Gastroesophageal sphincter (tissue), 3 donors: Measurements from ENCODE around the gene ERBB4.

Experiments
- CTCF ChIP-seq, 4 experiments: fragments of 200-600 bp in 2 of 4; fragments of 450-650 bp in 2 of 4; sonication (generic) in 1 of 4; IDR thresholded peaks; one replicate each; pipeline ENCODE4 v1.5.1; 2017 to 2019; ENCODE audit warnings: antibody characterized with exemption in 4 of 4, mild to moderate bottlenecking in 2 of 4, moderate library complexity in 2 of 4
- EP300 ChIP-seq: sonication (generic); formaldehyde crosslinking; IDR thresholded peaks from one replicate; pipeline ENCODE4 v1.6.1; 2017; ENCODE audit warnings: antibody characterized with exemption, mild to moderate bottlenecking
- POLR2A ChIP-seq, 2 donors: fragments of 450-650 bp; IDR thresholded peaks; one replicate each; pipeline ENCODE4 v1.6.1; 2017; ENCODE audit warnings: antibody characterized with exemption in 2 of 2, mild to moderate bottlenecking in 2 of 2, moderate library complexity in 1 of 2
- POLR2AphosphoS5 ChIP-seq: sonication (generic); formaldehyde crosslinking; IDR thresholded peaks from one replicate; pipeline ENCODE4 v1.6.1; 2017; ENCODE audit warnings: antibody characterized with exemption

GRCh38 chr2:212398316-212398715 is 140.3 kb downstream of the ERBB4 start:
- no peak for TF ChIP-seq CTCF (IDR thresholded peaks at IDR 0.05)
- TF ChIP-seq EP300, result no peak
- TF ChIP-seq POLR2A (IDR thresholded peaks at IDR 0.05), result no peak
- TF ChIP-seq POLR2AphosphoS5, result no peak
